ENCODE data around the gene TSPEAR.

The TSPEAR gene

GRCh38 chr21:44708213-44708865 is 3.0 kb downstream of the TSPEAR start:
- TF ChIP-seq POLR2AphosphoS5 (IDR thresholded peaks at IDR 0.05; ENCODE audit: low read depth, low read length) (no peak), TAF1 (IDR thresholded peaks at IDR 0.05; ENCODE audit: low read depth, low read length) (no peak)
- DNase-seq (ENCODE audit: insufficient read length, low spot score) (no peak), FAIRE-seq (no peak)

GRCh38 chr21:44706706-44707581 is 4.4 kb downstream of the TSPEAR start:
- no peak for FAIRE-seq
- DNase-seq (ENCODE audit: insufficient read length, low spot score): no peak
- TF ChIP-seq SPI1 (IDR thresholded peaks at IDR 0.05; ENCODE audit: low read depth, low read length): no peak
- no peak for TF ChIP-seq PAX5 (IDR thresholded peaks at IDR 0.05; ENCODE audit: insufficient read depth, low read length, severe bottlenecking)
- no peak for TF ChIP-seq POLR2AphosphoS5 (IDR thresholded peaks at IDR 0.05; ENCODE audit: low read depth, low read length)
- TF ChIP-seq POU2F2 (IDR thresholded peaks at IDR 0.05; ENCODE audit: low read depth, low read length): no peak
- TF ChIP-seq TAF1 (IDR thresholded peaks at IDR 0.05; ENCODE audit: low read depth, low read length): no peak
- TF ChIP-seq POLR2A (IDR thresholded peaks at IDR 0.05; ENCODE audit: low read depth, low read length): no peak

GRCh38 chr21:44706026-44706705 is 5.2 kb downstream of the TSPEAR start:
- no peak for DNase-seq (ENCODE audit: insufficient read length, low spot score)
- FAIRE-seq: no peak
- TF ChIP-seq SPI1 (IDR thresholded peaks at IDR 0.05; ENCODE audit: low read depth, low read length): no peak
- TF ChIP-seq POLR2AphosphoS5 (IDR thresholded peaks at IDR 0.05; ENCODE audit: low read depth, low read length): no peak
- no peak for TF ChIP-seq TAF1 (IDR thresholded peaks at IDR 0.05; ENCODE audit: low read depth, low read length)
- no peak for TF ChIP-seq POLR2A (IDR thresholded peaks at IDR 0.05; ENCODE audit: low read depth, low read length)
- no peak for TF ChIP-seq POU2F2 (IDR thresholded peaks at IDR 0.05; ENCODE audit: low read depth, low read length)
- no peak for TF ChIP-seq PAX5 (IDR thresholded peaks at IDR 0.05; ENCODE audit: insufficient read depth, low read length, severe bottlenecking)

- TF ChIP-seq POU2F2 (IDR thresholded peaks at IDR 0.05; ENCODE audit: low read depth, low read length) (no peak), PAX5 (IDR thresholded peaks at IDR 0.05; ENCODE audit: insufficient read depth, low read length, severe bottlenecking) (no peak), POLR2A (IDR thresholded peaks at IDR 0.05; ENCODE audit: low read depth, low read length) (no peak), TAF1 (IDR thresholded peaks at IDR 0.05; ENCODE audit: low read depth, low read length) (no peak), SPI1 (IDR thresholded peaks at IDR 0.05; ENCODE audit: low read depth, low read length) (no peak), POLR2AphosphoS5 (IDR thresholded peaks at IDR 0.05; ENCODE audit: low read depth, low read length) (no peak)
- FAIRE-seq: no peak
- DNase-seq (ENCODE audit: insufficient read length, low spot score): no peak
Measured at GRCh38 chr21:44704636-44705001, 6.8 kb downstream of the TSPEAR start.

- TF ChIP-seq POU2F2 (IDR thresholded peaks at IDR 0.05; ENCODE audit: low read depth, low read length): no peak
- no peak for TF ChIP-seq SPI1 (IDR thresholded peaks at IDR 0.05; ENCODE audit: low read depth, low read length)
- TF ChIP-seq POLR2AphosphoS5 (IDR thresholded peaks at IDR 0.05; ENCODE audit: low read depth, low read length): no peak
- TF ChIP-seq TAF1 (IDR thresholded peaks at IDR 0.05; ENCODE audit: low read depth, low read length): no peak
- no peak for TF ChIP-seq PAX5 (IDR thresholded peaks at IDR 0.05; ENCODE audit: insufficient read depth, low read length, severe bottlenecking)
- TF ChIP-seq POLR2A (IDR thresholded peaks at IDR 0.05; ENCODE audit: low read depth, low read length): no peak
- FAIRE-seq (no peak), DNase-seq (ENCODE audit: insufficient read length, low spot score) (no peak)
Measured at GRCh38 chr21:44703731-44704635, 7.4 kb downstream of the TSPEAR start.

- DNase-seq (ENCODE audit: insufficient read length, low spot score): no peak
- FAIRE-seq: no peak
- TF ChIP-seq SPI1 (IDR thresholded peaks at IDR 0.05; ENCODE audit: low read depth, low read length) (no peak), PAX5 (IDR thresholded peaks at IDR 0.05; ENCODE audit: insufficient read depth, low read length, severe bottlenecking) (no peak), POU2F2 (IDR thresholded peaks at IDR 0.05; ENCODE audit: low read depth, low read length) (no peak), POLR2A (IDR thresholded peaks at IDR 0.05; ENCODE audit: low read depth, low read length) (no peak), TAF1 (IDR thresholded peaks at IDR 0.05; ENCODE audit: low read depth, low read length) (no peak), POLR2AphosphoS5 (IDR thresholded peaks at IDR 0.05; ENCODE audit: low read depth, low read length) (no peak)
Measured at GRCh38 chr21:44702973-44703730, 8.2 kb downstream of the TSPEAR start.

- FAIRE-seq (no peak), DNase-seq (ENCODE audit: insufficient read length, low spot score) (no peak)
- TF ChIP-seq SPI1 (IDR thresholded peaks at IDR 0.05; ENCODE audit: low read depth, low read length) (no peak), PAX5 (IDR thresholded peaks at IDR 0.05; ENCODE audit: insufficient read depth, low read length, severe bottlenecking) (no peak), POLR2AphosphoS5 (IDR thresholded peaks at IDR 0.05; ENCODE audit: low read depth, low read length) (no peak), TAF1 (IDR thresholded peaks at IDR 0.05; ENCODE audit: low read depth, low read length) (no peak), POU2F2 (IDR thresholded peaks at IDR 0.05; ENCODE audit: low read depth, low read length) (no peak), POLR2A (IDR thresholded peaks at IDR 0.05; ENCODE audit: low read depth, low read length) (no peak)
Measured at GRCh38 chr21:44702111-44702972, 9.0 kb downstream of the TSPEAR start.
